Activated CD8-positive, alpha-beta memory T cell treated with anti-CD3 and anti-CD28 coated beads, Interleukin-2, amount 50 U/mL, for 1 hour (primary cell): ENCODE results near the gene OR4F15.
"Not testable (repeated sequence)": the region's sequence is repeated elsewhere in the genome, so short reads cannot be mapped to it uniquely, and the experiment has no call there.

ENCODE experiments used
- DNase-seq: peaks from one replicate; pipeline ENCODE4 v3.0.0-alpha.2; 2020; ENCODE audit errors: extremely low read depth

Gene OR4F15

DNA sequence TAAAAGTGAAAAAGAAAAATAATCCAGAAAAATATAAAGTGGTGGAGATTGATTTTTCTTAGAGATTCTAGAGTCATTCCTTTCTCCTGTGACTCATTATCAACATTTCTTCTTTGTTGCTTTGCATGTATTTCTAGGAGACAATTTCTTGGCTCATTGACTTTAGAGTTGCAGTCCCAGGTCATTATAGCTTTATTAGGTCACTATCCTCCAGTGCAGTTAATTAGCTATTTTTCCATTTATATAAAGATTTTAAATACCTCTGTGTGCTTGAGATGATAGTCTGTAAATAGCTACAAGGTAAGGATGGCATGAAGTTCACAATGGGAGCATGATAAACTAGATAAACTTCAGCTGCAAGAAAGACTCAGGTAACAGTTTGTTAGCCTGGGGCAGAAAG lies at the start of gene OR4F15:
Gene OR4F15 (plus strand): TSS at position 301 of the 400 bp plus-strand sequence. CDS start 5,985 bp downstream, outside the sequence.
- no peak for DNase-seq

GRCh38 chr15:101764669-101765339 lies 47.2 kb upstream of the OR4F15 start:
- not testable (repeated sequence) for DNase-seq

DNA sequence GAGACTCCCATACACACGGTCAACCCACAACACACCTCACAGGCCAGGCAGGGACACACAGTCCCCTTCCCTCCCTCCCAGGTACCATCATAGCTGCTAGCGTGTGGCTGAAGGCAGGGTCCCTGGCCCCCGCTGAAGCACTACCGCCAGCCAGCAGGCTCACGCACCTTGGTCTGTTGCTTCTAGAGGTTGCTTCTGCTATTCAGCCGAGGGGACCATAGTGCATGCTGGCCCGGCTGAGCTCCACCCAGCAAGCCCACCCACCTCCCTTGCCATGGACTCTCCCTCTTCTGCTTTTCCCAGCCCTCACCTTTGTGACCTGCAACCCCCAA lies 46.7 kb upstream of the OR4F15 start:
- DNase-seq = not testable (repeated sequence)

DNA sequence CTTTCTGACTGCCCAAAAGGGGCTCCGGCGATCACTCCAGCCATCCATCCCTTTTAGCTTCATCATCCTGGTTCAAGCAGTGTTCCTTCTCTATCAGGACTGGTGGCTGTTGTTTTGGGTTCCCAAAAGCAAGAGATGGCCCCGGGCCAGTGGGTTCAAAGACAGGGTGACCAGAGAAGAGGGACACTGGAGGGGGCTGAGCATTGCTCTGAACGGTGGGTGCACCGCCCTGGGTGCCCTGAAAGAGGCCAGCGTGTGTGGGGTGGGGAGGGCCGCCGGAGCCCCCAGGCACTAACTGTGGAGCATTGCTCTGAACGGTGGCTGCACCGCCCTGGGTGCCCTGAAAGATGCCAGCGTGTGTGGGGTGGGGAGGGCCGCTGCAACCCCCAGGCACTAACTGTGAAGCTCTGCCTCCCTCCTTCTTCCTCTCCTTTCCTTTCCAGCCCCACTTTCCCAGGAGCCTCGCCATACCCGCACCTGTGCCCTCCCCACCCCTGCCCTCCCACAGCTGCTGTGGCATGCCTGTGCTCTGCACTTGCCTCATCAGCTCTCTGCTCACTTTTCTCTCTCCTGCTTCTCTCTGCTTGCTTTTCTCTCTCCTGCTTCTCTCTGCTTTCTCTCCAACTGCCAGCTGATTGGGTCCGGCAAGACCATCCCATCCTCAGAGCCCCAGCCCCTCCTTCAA lies 46.1 kb upstream of the OR4F15 start:
- no peak for DNase-seq

- not testable (repeated sequence) for DNase-seq
Observed at GRCh38 chr15:101767083-101767640, 44.8 kb upstream of the OR4F15 start.

GRCh38 chr15:101772921-101773320 lies 39.1 kb upstream of the OR4F15 start:
- DNase-seq = no peak

DNA sequence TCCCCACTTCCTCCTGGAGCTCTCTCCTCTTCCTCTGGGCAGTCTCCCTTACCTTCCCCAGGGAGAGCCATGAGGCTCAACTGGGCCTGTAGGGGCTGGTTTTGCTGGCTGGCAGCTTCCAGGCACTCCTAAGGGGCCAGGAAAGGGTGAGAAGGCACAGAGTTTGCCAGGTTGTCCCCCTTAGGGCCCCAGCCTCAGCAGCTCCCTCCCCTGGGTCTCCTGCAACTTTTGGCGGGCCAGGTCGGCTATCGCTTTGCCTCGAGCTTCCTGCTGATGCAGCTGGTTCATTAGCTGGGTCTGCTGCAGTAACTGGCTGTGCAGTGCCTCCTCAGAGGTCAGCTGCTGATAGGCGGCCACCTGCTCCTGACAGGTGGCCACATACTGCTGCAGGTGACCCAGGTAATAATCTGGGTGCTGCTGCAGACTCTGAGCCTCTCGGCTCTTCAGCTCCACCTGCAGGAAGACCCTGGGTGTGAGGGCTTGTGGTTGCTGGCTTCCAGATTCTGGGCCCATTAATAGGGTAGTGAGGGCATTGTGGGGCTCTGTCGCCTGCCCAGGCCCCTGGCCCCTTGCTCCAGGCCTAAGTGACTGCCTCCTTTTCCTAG lies 38.4 kb upstream of the OR4F15 start:
- DNase-seq = no peak

DNA sequence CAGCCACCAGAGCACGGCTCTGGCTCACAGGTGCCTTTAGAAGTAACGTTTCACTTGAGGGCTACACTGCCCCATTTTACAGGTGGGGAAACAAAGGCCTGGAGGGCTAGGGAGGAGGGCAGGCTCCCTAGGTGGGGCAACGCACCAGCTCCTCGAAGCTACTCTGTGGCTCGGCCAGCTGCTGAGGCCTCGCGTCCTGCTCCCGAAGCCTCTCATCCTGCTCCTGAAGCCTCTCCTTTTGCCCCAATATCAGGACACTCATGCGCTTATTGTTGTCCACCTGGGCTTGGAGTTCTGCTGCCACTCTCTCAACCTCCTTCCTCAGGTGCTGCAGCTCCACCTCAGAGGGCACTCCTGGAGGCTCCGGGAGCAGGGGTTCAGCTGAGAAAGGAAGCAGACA lies 36.9 kb upstream of the OR4F15 start:
- no peak for DNase-seq

- DNase-seq = not testable (repeated sequence)
Observed at GRCh38 chr15:101778576-101778975, 33.4 kb upstream of the OR4F15 start.

GRCh38 chr15:101780225-101780624 lies 31.8 kb upstream of the OR4F15 start:
- DNase-seq = not testable (repeated sequence)

- DNase-seq = no peak
Observed at GRCh38 chr15:101781928-101782327, 30.1 kb upstream of the OR4F15 start.

DNA sequence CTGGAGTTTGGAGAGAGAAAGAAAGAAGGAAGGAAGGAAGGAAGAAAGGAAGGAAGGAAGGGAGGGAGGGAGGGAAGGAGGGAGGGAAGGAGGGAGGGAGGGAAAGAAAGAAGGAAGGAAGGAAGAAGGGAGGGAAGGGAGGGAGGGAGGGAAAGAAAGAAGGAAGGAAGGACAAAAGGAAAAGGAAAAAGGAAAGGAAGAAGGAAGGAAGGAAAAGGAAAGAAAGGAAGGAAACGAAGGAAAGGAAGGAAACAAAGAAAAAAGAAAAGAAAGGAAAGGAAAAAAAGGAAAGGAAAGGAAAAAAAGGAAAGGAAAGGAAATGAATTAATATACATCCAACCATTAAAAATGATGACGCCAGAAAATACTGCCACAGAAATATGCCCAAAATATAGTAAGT lies 27.4 kb upstream of the OR4F15 start:
- DNase-seq = no peak

GRCh38 chr15:101786422-101786821 lies 25.6 kb upstream of the OR4F15 start:
- DNase-seq = not testable (repeated sequence)

GRCh38 chr15:101788001-101788400 lies 24.0 kb upstream of the OR4F15 start:
- not testable (repeated sequence) for DNase-seq

DNA sequence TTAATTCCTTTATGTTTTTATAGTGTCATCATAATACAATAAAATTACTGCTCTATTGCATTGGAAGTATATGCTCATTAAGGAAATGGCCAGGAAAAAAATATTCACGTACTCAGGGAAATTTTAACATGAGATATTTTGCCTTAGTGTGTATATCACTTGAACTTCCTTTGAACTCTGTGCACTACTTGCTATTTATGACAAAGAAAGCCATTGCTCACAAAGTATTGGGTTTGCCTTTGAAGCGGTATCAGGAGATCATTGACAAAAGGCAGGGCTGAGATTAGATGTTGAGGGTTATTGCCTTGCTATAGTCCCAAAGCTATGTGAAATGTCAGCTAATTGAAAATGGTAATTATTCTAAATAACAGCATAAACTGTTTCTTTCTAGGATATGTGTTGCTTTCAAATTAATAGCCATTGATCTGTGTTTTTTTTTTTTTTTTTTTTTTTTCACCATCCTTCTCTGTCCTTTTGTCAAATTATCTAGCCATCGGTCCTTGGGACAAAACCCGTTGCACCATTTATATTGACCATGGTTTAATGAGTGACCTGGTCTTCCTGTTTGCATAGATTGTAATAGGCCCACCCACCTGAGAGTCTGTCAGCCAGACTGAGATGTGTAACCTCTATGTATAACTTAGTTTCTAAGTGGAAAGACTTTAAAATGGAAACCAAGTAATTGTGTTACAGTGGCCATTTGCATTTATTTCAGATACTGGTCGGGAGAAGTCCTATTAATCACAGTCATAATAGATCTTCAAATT lies 23.3 kb upstream of the OR4F15 start:
- DNase-seq = not testable (repeated sequence)

GRCh38 chr15:101790748-101791147 lies 21.3 kb upstream of the OR4F15 start:
- DNase-seq = not testable (repeated sequence)

GRCh38 chr15:101793981-101794380 lies 18.0 kb upstream of the OR4F15 start:
- not testable (repeated sequence) for DNase-seq

GRCh38 chr15:101795455-101795854 lies 16.5 kb upstream of the OR4F15 start:
- DNase-seq = no peak

GRCh38 chr15:101799665-101800064 lies 12.3 kb upstream of the OR4F15 start:
- DNase-seq = no peak

- DNase-seq = no peak
Observed at GRCh38 chr15:101801048-101801447, 11.0 kb upstream of the OR4F15 start.

- DNase-seq = no peak
Observed at GRCh38 chr15:101803209-101803608, 8.8 kb upstream of the OR4F15 start, which contains the start of gene OR4F6. TSS of gene OR4F6 (plus strand) at chr15:101803509. CDS start at chr15:101805720, 2,211 bp downstream.

DNA sequence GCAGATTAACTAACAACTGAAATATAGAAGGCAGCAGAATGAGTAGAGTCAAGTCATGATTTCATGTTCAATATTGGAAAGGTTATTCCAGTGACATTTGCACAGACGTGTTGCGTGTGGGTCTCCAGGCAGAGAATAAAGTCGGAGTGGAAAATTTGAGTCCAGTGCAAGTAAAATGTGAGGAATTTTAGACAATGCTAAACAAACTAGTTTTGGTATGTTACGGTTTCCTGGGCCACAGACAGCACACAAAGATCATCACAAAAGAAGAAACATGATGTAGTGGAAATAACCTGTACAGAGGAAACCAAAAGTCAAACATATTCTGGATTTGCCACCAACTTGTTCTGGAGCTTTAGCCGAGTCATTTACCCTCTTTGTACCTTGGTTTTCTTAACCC lies 8.3 kb upstream of the OR4F15 start:
- no peak for DNase-seq
